GM21737 (cell line): ENCODE results near the gene PLXNA4.

Experiments
- ATAC-seq: cut with Tn5 transposase; IDR thresholded peaks from one replicate; pipeline ENCODE4 v1.9.1; 2021; ENCODE audit warnings: mild to moderate bottlenecking, moderate library complexity; ENCODE audit not compliant: unreplicated experiment

The PLXNA4 gene

DNA sequence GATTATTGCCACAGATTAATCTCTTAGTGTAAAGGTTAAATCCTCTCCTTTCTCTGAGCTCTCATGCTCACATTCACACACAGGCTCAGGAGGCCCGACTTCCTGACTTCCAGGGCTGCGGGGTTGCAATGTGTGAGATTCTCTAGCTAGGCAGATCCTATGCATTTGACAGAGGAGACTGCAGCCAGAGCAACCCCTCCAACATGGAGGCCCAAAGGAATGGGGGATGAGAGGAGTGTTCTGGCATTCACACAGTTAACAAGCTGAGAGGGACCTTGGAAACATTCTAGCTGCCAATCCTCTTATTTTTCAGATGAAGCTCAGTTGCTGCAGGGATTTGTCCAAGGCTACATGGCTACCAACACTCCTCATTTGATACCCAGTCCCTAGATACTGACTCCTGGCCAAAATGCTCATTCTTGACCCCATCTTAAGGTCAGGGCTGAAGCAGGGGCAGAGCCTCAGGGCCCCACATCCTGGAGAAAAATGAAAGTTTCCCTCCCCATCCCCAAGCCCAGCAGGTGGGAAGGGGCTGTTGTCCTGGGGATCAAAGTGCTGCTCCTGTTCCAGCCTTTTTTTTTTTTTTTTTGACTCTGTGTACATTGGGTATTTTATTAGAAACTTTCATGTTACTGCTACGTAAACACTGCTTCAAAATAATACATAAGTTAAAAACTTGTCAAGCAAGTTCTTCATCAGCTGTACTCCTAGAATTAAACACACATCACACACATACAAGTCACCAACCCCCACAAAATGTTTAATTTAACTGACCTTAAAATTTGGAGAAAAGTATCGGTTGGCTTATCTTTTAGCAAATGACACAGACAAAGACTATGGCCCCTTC is 325.6 kb downstream of the PLXNA4 start:
- ATAC-seq: no peak

DNA sequence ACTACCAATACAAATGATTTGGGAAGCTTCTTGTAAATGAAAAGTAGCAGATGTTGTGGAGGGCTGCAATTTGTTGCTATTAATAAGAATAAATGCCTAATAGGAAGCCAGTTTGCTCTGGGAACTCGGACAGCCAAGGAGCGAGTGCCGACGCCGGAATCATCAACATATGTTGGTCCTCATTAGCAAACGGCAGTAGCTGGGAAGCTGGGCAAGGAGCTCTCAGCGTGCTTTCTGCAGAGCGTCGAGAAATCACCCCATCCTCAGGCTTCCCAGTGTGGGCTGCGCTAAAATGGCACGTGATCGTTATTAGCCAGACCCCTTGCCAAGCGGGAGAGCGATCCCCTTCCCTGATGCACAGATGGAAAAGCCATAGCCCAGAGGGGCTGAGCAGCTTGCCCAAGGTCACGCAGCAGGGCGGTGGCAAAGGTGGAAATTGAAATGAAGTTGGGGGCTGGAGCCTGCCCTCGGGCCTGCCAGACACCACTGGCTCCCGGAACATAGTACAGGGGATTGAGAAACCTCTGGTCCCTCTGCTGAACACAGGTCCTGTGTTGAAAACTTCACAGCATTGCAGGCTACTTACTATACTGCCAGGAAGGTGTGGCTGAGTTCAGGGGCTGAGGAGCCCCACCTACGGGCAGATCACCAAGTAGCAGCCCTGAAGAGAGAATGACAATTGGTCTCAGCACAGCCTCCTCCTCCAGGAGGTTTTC is 326.9 kb downstream of the PLXNA4 start:
- ATAC-seq: no peak

DNA sequence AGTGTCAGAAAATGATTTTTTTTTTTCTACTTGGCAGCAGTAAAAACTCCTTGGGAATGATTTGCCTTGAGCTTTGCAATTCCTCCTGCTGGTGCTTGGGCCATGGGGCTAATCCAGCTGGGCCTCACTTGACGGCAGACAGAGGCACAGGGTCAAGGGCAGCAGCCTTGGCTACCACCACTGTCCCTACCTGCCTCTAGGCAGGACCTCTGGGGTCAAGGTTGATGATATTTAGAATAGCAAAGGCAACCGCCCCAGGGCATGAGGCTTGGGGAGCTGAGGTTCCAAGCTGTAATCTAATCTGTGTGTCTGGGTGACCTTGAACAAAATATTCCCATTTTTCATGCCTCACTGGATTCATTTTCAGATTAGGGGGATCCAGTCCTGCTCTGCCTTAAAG is 327.4 kb downstream of the PLXNA4 start:
- ATAC-seq: no peak

DNA sequence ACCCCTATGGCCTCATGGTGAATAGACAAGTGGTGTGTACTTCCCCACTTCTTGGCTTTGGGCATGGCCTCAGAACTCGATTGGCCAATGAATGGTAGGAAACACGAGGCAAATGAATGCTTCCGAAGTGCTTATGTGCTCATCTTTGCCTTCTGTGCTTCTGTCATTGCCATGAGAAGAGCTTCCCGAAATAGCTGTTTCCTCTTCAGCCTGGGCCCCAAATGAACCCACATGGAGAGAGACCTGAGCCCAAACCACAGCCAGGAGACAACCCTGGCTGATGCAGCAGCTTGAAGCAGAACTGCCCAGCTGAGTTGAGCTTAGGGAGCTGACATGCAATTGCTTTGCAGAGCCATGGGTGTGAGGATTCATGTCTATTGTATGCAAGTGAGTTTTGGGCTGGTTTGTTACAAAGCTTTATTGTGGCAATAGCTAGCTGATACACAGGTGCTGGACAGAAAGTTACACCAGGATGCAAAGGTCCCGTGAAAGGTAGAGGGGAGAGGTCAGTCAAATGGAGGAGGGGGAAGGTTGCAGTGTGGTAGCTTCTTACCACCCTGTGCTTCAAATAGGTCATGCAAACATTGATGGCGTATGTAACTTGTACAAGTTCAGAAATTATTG is 328.2 kb downstream of the PLXNA4 start:
- ATAC-seq: no peak

DNA sequence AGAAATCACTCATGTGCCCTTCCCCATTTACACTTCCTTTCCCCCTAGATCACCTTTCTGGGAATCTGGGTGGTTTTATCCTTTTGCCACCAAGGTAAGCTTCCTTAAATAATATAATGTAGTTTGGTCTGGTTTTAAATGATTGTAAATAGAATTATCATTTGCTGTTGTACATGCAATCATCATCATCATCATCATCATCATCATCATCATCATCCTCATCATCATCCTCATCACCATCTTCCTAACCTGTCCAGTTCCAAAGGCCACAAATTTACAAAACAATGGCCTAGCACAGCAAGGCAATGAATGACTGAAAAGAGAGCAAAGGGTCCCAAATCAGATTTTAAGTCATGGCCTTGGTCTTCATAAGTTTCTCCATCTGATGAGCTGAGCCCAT is 329.7 kb downstream of the PLXNA4 start:
- no peak for ATAC-seq

DNA sequence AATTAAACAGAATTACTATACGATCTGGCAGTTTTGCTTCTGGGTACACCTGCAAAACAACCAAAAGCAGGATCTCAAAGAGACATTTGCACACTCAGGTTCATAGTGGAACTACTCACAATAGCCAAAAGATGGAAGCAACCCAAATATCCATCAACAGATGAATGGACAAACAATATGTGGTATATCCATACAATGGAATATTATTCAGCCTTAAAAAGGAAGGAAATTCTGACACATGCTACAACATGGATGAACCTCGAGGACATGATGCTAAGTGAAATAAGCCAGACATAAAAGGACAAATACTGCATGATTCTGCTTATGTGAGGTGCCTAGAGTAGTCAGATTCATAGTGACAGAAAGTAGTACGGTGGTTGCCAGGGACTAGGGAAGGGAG is 330.7 kb downstream of the PLXNA4 start:
- no peak for ATAC-seq

DNA sequence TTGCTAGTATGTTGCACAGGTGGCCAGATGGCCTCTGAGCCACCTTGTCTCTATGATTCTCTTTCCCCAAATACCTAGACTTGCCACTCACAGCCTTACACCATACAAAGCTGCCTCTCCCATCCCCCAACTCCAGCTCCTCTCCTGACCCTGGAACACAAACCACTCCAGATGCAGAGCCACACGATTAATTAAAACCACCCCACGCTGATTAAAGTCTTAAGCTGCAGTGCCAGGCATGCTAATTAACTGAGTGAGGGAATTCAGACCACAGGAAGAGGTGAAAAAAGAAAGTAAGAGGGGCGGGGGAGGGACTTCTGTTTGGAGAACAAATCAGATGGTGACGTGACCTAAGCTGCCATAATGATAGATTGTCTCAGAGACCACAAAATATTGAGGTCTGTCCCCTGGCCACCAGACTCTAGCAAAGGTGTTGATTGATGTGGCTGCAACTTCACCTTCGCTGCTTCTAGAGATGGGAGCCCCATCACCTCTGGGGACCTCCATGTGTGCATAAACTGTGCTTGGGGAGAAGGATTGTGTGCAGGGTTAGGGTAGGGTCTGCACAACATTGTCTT is 331.3 kb downstream of the PLXNA4 start:
- ATAC-seq: no peak

DNA sequence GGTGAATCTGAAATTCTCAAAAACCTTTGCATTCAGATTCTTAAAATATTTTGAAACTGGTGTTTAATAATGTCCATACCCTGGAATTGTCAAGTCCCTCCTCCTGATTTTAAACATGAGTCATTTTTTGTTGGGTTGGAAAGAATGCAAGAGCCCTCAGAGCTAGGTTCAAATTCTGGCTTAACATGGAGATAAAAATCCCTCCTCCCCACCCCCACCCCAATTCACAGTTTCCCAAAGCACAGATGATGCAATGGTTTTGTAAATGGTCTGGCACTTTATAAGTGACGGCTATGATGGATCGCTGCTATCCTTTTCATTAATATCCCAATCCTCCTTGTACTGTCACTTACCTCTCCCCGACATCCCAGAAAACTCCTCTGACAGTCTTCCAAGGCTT is 332.8 kb downstream of the PLXNA4 start:
- ATAC-seq: no peak

DNA sequence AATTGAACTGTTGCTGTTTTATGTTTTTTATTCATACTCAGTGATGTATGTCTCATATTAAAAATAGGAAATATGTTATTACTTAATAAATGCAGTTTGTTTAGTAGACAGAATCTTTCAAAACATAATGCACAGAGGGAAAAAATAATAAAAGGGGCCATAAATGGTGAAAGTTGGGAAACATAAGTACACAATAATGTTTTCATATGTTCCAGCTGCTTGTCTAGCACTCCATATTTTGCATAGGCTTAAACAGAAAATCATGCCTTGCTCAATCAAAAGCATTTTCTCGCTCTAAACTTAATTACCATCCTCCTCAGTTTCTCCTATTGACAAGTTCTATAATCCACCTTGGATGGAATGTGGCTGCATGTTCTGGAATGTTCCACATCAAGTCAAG is 333.2 kb downstream of the PLXNA4 start:
- ATAC-seq: no peak

DNA sequence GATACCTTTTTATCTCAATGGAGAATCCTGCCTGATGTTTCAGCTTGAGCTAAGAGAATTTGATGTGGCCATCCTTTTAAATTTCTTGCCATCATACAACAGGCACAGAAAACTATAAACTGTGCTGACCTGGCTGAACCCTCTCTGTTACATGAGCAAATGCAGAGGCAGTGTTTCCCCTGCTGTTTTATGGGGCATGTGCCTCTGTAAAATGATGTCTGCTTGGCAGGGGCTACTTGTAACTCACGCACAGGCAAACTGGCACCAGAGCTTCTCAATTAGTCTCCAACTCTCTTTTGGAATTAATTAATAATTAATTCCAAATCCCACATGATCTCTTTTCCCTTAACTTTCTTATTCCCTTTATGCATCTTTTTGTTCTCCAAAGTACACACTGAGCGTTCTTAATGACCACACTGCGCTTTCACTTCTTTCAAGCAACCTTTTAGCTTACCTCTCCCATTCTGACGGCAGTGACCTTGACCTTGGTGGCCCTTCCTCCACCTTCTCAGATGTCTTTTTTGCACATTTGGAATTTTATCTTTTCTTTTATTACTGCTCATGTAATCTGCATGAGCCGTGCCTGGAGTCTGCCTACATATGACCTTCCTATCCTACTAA is 334.0 kb downstream of the PLXNA4 start:
- ATAC-seq: no peak

DNA sequence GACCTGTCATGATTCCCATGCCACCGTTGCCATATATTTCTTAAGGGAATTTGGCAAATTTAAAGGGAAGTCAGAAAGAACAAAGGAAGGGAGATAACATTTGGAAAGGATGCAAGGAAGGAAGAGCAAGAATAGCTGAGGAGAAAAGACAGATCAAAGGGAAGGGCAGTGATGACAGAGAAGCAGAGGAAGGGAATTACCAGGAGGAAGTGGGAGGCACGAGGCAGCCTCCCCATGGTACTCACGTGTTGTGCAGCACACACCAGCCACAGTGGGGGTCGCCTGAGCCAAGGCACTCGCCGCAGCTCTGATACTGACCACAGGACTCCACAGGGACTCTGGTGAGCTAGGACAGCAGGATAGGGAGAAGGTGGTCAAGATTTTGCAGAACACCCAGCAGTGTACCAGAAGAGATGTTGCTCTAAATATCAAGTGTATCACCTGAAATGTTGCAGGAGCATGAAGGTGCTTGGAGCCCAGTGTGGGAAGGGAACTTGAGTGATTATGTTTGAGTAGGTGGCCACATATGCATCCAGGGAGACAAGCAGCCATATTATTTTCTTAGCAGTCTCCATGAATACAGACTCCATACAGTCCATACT is 335.3 kb downstream of the PLXNA4 start:
- no peak for ATAC-seq

DNA sequence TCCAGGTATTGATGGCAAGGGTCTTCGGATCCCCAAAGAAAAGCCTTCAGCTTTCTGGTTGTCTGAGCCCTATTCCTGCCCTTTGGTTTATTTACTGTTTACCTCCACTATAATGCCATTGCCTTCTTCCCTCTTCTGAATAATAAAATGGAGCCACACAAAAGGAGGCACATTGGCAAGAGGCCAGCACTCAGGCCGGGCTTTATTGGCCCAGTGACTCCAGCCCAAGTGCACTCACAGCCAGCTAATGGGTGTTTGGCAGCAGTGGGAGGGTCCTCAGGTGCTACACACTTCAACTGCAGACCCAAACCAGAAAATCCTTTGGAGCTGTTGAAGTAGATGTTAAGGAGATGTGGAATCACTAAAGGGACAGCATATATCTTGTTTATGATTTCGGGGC is 336.0 kb downstream of the PLXNA4 start:
- ATAC-seq: no peak

DNA sequence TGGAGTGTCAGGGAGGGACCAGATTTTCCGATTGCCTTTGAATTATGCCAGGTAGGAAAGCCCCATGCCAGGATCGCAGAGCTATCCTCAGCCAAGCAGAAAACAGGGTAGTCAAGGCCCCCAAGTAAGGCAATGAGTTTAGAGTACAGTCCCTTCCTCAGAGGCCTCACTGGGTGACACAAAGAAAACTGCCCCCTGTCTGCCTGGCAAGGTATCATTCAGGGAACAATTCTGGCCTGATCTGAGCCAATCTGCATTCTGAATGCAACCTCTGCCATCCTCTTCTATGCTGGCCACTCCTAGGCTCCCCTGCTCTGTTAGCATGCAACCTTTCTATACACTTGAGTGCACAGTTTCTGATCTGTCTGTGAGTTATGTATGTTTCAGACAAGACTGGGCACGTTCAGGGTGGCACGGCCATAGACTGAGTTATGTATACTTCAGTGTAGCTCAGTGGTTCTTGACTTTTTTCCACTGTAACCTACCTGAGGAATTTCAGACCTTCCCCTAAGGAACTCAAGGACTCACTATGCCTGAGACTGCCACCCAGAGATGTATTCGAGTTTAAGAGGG is 336.8 kb downstream of the PLXNA4 start:
- no peak for ATAC-seq

DNA sequence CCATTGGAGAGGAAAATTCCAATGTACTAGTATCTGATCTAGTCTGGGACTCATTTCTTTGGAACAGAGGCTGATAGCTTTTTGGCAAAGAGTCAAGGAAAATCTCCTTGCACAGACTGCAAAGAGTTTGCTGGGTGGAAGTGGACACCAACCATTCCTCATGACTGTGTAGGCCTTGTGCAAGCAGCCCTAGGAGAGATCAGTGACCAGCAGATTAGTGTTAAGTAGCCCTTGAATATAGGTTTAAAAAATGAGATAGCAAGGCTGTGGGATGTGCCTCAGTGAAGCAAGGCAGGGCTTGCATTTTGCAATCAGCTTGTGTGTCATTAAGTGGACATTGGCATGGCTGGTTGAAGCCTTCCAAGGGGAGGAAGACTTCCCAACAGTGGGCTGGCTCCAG is 341.6 kb downstream of the PLXNA4 start:
- no peak for ATAC-seq

DNA sequence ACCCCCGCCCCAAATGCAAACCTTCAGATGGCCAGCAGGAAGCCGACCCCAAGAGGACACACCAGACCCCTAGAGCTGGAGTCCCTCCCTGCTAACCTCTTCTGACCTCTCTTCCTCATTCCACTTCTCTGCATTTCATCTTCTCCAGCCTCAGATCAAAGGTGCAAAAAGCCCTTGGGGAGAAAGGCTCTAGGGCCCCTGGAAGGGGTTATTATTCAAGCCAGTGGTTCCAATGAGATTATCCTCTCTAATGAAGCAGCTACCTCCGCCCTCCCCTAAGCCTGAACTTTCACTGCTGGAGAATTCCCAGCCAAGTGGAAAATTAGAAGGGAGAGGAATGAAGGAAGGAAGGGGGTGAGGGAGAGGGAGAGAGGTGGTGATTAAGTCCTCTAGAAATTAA is 343.9 kb downstream of the PLXNA4 start:
- ATAC-seq: no peak

DNA sequence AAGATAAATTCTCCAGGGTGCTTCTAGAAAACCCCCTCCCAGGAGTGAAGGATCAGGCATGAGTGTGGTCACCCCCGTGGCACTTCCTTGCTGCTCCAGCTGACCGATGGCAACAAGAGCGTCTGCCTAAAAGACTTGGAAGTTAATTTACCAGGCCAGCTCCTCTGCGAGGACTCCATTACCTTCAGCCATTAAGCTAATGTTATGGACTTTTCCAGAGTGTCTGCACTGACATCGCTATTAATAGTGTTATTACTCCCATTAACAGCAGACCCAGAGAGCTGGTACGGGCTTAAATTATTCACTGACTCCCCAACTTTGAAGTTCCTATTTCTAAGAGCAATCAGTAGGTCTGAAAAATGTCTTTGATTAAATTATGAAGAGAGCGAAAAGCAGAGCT is 345.8 kb downstream of the PLXNA4 start:
- no peak for ATAC-seq

DNA sequence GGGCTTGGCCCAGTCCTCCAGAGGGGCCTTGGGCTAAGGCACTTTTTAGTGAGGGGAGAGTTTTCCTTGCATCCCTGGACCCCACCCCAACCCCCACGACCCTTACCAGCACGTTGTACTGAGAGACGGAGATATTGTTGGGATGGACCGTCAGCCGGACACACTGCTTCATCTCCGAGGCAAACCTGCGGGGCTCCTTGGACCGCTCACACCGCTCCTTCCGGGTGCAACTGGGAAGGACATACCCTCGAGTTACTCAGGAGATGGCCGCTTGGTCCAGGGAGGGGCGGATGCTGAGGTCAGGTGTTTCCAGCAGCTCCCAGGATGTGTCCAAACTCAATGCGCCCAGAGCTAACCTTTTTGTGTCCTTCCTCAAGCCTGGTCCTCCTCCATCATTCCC is 348.0 kb downstream of the PLXNA4 start:
- no peak for ATAC-seq

DNA sequence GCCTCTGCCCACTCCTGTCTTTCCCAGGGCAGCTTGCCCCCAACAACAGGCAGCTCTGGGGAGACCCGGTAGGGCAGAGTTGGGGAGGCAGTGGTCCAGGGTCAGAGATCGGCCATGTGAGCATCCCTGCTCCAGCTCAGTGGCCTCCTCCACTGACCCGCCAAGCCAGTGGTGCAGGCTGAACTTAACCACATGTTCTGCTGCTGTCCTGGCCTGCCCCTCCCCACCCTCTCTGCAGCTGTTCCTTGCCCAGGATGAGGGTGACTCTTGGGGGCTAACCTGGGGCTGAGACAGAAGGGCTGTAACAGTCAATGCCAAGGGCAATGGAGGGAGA is 349.3 kb downstream of the PLXNA4 start:
- no peak for ATAC-seq

DNA sequence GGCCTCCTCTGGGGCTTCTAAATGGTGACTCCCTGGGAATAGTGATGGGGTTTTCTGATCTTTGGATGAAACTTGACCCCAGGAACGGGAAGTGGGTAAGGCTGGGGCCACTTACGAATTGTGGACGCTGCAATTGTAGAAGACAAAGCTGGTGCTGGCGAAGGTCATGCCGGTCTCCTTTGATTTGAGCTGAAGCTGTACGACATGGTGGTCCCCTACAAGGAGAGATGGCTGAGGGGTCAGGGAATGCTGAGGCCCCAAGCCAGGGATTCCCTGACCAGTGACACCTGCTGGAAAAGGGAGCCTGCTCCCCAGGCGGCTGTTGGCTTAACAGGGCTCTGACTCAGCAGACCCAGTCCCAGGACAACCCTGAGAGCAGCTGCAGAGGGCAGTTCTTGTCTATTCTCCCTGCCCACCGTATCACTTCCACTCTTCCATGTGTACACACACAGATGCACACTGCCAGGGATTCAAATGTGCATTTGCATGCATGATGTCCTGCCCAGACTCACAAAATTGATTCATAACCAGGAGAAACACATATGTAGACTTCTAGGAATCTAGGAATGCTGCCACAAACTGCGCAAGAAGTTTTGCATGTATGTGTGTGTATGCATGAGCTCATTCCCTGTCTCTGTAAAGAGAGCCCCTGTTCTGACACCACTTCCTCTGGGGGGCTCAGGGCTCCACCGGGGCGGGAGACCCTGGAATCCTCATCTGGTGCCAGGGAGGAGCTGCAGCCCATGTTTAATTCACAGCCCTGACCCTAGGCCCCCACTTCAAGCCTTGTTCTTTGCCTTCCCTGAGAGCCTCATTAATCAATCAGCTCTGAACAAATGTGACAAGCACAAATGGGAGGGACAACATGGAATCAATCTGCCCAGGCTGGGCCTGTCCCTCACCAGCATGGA is 350.0 kb downstream of the PLXNA4 start:
- no peak for ATAC-seq
